Parathyroid adenoma (tissue), 2 donors: ENCODE data around the gene CASQ2.

Source experiments
- H2AFZ ChIP-seq: fragments of 300-600 bp; sonication (generic); one replicate; pipeline ENCODE4 v1.7.0; 2017; ENCODE audit warnings: antibody characterized with exemption, mild to moderate bottlenecking
- H3K27ac ChIP-seq: fragments of 300-600 bp; sonication (generic); one replicate; pipeline ENCODE4 v1.7.0; 2017
- H3K27me3 ChIP-seq: fragments of 300-600 bp; sonication (generic); one replicate; pipeline ENCODE4 v1.7.0; 2017; ENCODE audit warnings: low read length; ENCODE audit not compliant: control insufficient read depth, insufficient read depth
- H3K36me3 ChIP-seq: fragments of 300-600 bp; sonication (generic); one replicate; pipeline ENCODE4 v1.7.0; 2017; ENCODE audit warnings: low read length; ENCODE audit not compliant: control insufficient read depth, insufficient read depth
- H3K4me1 ChIP-seq: fragments of 300-600 bp; sonication (generic); one replicate; pipeline ENCODE4 v1.7.0; 2017; ENCODE audit warnings: control low read depth
- H3K4me2 ChIP-seq: fragments of 300-600 bp; sonication (generic); one replicate; pipeline ENCODE4 v1.7.0; 2017; ENCODE audit warnings: low read length
- H3K4me3 ChIP-seq: fragments of 300-600 bp; sonication (generic); one replicate; pipeline ENCODE4 v1.7.0; 2017; ENCODE audit warnings: low read depth, low read length
- H3K79me2 ChIP-seq: fragments of 300-600 bp; sonication (generic); one replicate; pipeline ENCODE4 v1.7.0; 2017; ENCODE audit warnings: control low read depth
- H3K9ac ChIP-seq: fragments of 300-600 bp; sonication (generic); one replicate; pipeline ENCODE4 v1.7.0; 2017; ENCODE audit warnings: mild to moderate bottlenecking
- H3K9me3 ChIP-seq: fragments of 300-600 bp; sonication (generic); one replicate; pipeline ENCODE4 v1.7.0; 2017; ENCODE audit warnings: low read length; ENCODE audit not compliant: control insufficient read depth
- TF ChIP-seq, protein P1 (sequence below): fragments of 300-600 bp; sonication (generic); IDR thresholded peaks from one replicate; pipeline ENCODE4 v1.7.0; 2017; ENCODE audit warnings: antibody characterized with exemption, mild to moderate bottlenecking
- donor health status: primary hyperparathyroidism.

The CASQ2 gene

DNA sequence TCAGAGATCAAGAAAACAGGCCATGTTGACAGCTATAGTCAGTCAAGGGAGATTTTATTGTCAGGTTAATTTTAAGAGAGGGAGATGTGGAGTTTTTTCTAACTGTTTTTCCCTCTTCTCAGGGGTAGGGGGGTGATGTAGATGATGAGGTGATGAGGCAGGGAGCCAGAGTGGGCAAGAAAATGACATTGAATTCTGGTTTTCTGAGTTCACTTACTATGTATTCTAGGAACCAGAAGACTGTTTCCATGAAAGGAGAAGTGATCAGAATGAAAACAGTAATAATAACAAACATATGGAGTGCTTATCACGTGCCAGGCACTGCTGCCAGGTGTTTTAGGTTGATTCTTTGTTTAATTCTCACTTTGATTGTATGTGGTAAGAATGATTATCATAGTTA is 40.2 kb downstream of the CASQ2 start:
- Histone ChIP-seq H2AFZ (no peak overlapping the region), H3K27me3 (no peaks in the 10 kb centered on the region), H3K4me2 (no peak overlapping the region), H3K79me2 (no peaks in the 10 kb centered on the region), H3K9me3 (no peaks in the 10 kb centered on the region), H3K27ac (no peak overlapping the region), H3K36me3 (no peaks in the 10 kb centered on the region), H3K4me1 (no peaks in the 10 kb centered on the region), H3K9ac (no peak overlapping the region), H3K4me3 (no peak overlapping the region)
- TF ChIP-seq, protein P1, sequence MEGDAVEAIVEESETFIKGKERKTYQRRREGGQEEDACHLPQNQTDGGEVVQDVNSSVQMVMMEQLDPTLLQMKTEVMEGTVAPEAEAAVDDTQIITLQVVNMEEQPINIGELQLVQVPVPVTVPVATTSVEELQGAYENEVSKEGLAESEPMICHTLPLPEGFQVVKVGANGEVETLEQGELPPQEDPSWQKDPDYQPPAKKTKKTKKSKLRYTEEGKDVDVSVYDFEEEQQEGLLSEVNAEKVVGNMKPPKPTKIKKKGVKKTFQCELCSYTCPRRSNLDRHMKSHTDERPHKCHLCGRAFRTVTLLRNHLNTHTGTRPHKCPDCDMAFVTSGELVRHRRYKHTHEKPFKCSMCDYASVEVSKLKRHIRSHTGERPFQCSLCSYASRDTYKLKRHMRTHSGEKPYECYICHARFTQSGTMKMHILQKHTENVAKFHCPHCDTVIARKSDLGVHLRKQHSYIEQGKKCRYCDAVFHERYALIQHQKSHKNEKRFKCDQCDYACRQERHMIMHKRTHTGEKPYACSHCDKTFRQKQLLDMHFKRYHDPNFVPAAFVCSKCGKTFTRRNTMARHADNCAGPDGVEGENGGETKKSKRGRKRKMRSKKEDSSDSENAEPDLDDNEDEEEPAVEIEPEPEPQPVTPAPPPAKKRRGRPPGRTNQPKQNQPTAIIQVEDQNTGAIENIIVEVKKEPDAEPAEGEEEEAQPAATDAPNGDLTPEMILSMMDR, result no peak

DNA sequence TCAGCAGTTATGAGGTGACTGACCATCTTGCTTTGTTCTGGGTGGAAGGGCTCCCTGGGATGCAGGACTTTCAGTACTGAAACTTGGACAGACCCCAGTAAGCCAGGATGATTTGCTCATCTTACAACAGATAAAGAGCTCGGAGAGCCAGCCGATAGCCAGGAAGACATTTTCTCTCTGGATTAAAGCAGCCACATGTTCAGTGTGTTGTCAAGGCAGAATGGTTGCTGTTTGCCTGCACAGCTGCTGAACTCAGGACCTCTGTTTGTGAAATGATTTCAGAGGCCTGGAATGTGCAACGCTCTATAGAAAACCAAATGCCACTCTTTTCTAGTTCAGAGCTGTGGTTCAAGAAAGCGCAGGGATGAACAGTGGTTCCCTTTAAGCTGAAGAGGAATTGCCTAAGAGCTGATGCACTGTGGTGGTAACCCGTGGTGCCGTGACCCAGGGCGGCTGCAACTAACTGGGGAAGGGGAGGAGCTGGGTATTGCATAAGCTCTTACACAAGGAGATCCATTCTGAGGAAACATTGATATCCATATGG is 40.7 kb downstream of the CASQ2 start:
- H3K27me3 ChIP-seq, result no peaks in the 10 kb centered on the region
- no peaks in the 10 kb centered on the region for H3K79me2 ChIP-seq
- no peaks in the 10 kb centered on the region for H3K36me3 ChIP-seq
- no peak overlapping the region for H2AFZ ChIP-seq
- no peak overlapping the region for H3K27ac ChIP-seq
- TF ChIP-seq, protein P1, result no peak
- H3K4me2 ChIP-seq, result no peak overlapping the region
- no peak overlapping the region for H3K4me3 ChIP-seq
- H3K9ac ChIP-seq, result no peak overlapping the region
- no peaks in the 10 kb centered on the region for H3K9me3 ChIP-seq
- no peaks in the 10 kb centered on the region for H3K4me1 ChIP-seq

DNA sequence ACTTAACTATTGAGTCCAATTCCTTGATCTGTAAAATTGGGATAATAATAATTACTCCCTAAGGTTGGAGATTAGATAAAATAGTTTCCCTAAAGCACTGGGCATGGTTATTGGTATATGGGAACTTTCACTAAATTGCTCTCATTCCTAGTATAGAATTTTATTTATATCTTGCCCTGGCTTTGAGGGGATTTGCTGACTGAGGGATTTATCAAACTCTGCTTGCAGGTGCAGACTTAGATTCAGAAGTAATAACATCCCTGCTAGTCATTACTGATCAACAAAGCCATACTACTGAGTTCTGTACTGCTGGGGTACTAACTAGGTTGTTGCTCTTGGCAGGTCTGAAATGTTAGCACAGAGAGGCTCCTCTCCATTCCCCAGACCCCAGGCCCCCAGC is 41.9 kb downstream of the CASQ2 start:
- H3K9me3 ChIP-seq, result no peaks in the 10 kb centered on the region
- H3K36me3 ChIP-seq, result no peaks in the 10 kb centered on the region
- no peak overlapping the region for H3K9ac ChIP-seq
- H3K27ac ChIP-seq, result no peak overlapping the region
- no peaks in the 10 kb centered on the region for H3K4me1 ChIP-seq
- H3K4me2 ChIP-seq, result no peak overlapping the region
- no peaks in the 10 kb centered on the region for H3K27me3 ChIP-seq
- TF ChIP-seq, protein P1, result no peak
- no peak overlapping the region for H2AFZ ChIP-seq
- H3K79me2 ChIP-seq, result no peaks in the 10 kb centered on the region
- H3K4me3 ChIP-seq, result no peak overlapping the region

DNA sequence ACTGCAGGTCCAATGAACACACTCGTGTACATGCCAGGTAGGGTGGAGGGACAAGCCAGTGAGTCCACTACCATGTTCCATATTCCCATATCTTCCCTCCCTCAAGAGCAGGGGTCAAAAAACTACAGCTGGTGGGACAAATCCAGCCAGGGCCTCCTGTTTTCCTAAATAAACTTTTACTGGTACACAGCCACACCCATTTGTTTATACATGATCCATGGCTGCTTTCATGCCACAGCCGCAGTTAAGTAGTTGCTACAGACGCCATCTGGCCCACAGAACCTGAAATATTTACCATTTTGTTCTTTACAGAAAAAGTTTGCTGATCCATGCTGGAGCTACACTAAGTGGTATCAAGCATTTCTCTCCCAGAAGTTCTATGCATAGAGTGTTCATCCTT is 42.4 kb downstream of the CASQ2 start:
- H3K79me2 ChIP-seq, result no peaks in the 10 kb centered on the region
- no peak overlapping the region for H3K27ac ChIP-seq
- H3K9me3 ChIP-seq, result no peaks in the 10 kb centered on the region
- no peak overlapping the region for H2AFZ ChIP-seq
- no peak overlapping the region for H3K4me3 ChIP-seq
- TF ChIP-seq, protein P1, result no peak
- no peaks in the 10 kb centered on the region for H3K36me3 ChIP-seq
- H3K4me1 ChIP-seq, result no peaks in the 10 kb centered on the region
- no peak overlapping the region for H3K9ac ChIP-seq
- H3K27me3 ChIP-seq, result no peaks in the 10 kb centered on the region
- H3K4me2 ChIP-seq, result no peak overlapping the region

DNA sequence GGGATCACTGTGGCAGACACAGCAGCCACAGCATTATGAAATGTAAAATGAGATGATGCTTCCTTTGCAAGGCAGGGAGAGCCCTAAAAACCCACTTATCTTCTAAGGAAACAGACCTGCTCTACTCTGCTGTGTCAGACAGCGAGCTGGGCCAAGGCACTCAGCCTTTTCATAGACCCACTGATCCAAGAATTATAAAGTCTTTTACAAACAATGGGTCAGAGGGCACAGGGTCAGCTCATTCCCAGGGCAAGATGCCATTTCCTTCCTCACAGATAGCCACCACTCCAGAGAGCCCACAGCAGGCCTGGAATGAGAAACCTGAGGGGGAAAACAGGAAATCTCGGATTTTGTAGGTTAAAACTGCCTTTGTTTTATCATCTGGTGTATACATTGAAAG is 42.9 kb downstream of the CASQ2 start:
- no peak overlapping the region for H3K27ac ChIP-seq
- no peaks in the 10 kb centered on the region for H3K27me3 ChIP-seq
- no peaks in the 10 kb centered on the region for H3K4me1 ChIP-seq
- H3K79me2 ChIP-seq, result no peaks in the 10 kb centered on the region
- no peak overlapping the region for H3K9ac ChIP-seq
- H3K4me3 ChIP-seq, result no peak overlapping the region
- no peak overlapping the region for H2AFZ ChIP-seq
- no peaks in the 10 kb centered on the region for H3K36me3 ChIP-seq
- TF ChIP-seq, protein P1, result no peak
- H3K4me2 ChIP-seq, result no peak overlapping the region
- H3K9me3 ChIP-seq, result no peaks in the 10 kb centered on the region
